Progenitor cell of endocrine pancreas (in vitro differentiated cells): ENCODE measurements around the gene SYTL3. TPM values are rescaled to one million over a fixed set of nuclear protein-coding genes. Genes with fewer than 3 reads are reported as not detected.

Source experiments
- DNase-seq: peaks from one replicate; pipeline ENCODE4 v3.0.0; 2021; ENCODE audit warnings: low spot score; ENCODE audit not compliant: unreplicated experiment
- H3K27ac Mint-ChIP-seq: 2 replicates; pipeline ENCODE4 v1.8.0; 2021; ENCODE audit warnings: mild to moderate bottlenecking, moderate library complexity, mixed read lengths
- H3K27me3 Mint-ChIP-seq: 2 replicates; pipeline ENCODE4 v1.8.0; 2021; ENCODE audit warnings: mixed read lengths
- H3K36me3 Mint-ChIP-seq: 2 replicates; pipeline ENCODE4 v1.8.0; 2022; ENCODE audit warnings: mixed read lengths; ENCODE audit not compliant: insufficient read depth
- H3K4me1 Mint-ChIP-seq: 2 replicates; pipeline ENCODE4 v1.8.0; 2021; ENCODE audit warnings: low read depth, mixed read lengths
- H3K4me3 Mint-ChIP-seq: 2 replicates; pipeline ENCODE4 v1.8.0; 2021; ENCODE audit warnings: low read depth, mild to moderate bottlenecking, moderate library complexity, mixed read lengths
- H3K9me3 Mint-ChIP-seq: 2 replicates; pipeline ENCODE4 v1.8.0; 2021; ENCODE audit warnings: low read depth, mixed read lengths
- total RNA-seq: library from RNA; stranded (reverse); gene quantifications from 2 replicates; pipeline ENCODE4 v1.2.1, GENCODE V29; 2021
- TF ChIP-seq, protein P1 (sequence below): fragments of 200-600 bp; sonication (generic); IDR thresholded peaks from one replicate; pipeline ENCODE4 v1.5.0; 2021; ENCODE audit warnings: antibody characterized with exemption, mild to moderate bottlenecking; ENCODE audit not compliant: unreplicated experiment

Gene SYTL3
- total RNA-seq, 1 donor from 2014 or later, result 2.1 TPM

DNA sequence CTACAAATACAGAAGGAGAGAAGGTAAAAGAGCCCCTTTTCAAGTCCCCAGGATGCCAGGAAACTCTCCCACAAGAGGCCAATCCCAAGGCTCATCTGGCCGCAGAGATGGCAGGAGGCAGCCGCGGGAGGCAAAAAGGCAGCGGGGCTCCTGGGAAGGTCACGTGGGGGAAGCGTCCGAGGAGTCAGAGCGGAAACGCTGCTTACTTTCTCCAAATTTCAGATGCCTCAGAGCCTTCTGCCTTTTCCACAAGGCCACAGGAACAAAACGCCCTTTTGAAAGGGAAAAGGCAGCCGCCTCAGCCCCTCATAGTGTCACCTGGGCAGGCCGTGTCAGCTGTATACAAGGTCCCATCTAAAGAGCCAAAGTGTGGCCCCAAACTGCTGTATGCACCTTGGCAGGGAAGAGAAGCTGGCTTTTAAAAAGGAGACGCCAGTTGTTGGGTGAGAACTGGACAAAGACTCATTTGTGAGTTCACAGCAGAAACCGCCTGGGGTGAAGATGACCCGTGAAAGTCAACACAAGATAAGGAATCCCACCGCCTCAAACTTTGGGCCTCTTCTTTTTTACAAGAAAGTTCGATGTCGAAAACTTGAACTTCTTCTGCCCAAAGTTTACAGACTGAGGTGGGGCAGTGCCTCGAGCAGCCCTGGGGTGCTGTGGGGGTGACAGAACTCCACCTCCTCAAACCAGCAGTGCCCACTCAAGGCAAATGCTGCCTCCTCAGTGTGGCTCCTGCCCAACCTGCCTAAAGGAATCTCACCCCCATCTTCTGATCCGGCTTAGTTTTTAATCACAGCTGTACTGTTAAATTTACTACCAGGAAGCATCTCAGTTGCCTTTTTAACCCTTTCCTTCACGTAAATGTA, 124.0 kb downstream of the SYTL3 start:
- DNase-seq, result no peak
- TF ChIP-seq, protein P1, sequence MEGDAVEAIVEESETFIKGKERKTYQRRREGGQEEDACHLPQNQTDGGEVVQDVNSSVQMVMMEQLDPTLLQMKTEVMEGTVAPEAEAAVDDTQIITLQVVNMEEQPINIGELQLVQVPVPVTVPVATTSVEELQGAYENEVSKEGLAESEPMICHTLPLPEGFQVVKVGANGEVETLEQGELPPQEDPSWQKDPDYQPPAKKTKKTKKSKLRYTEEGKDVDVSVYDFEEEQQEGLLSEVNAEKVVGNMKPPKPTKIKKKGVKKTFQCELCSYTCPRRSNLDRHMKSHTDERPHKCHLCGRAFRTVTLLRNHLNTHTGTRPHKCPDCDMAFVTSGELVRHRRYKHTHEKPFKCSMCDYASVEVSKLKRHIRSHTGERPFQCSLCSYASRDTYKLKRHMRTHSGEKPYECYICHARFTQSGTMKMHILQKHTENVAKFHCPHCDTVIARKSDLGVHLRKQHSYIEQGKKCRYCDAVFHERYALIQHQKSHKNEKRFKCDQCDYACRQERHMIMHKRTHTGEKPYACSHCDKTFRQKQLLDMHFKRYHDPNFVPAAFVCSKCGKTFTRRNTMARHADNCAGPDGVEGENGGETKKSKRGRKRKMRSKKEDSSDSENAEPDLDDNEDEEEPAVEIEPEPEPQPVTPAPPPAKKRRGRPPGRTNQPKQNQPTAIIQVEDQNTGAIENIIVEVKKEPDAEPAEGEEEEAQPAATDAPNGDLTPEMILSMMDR, result no peak
- H3K4me3 Mint-ChIP-seq, result no peak overlapping the region
- peak overlapping the region; percentile 82 for H3K27ac Mint-ChIP-seq
- H3K27me3 Mint-ChIP-seq, result no peaks in the 10 kb centered on the region
- H3K9me3 Mint-ChIP-seq, result no peaks in the 10 kb centered on the region
- H3K4me1 Mint-ChIP-seq, result peaks cover 15% of the 10 kb centered on the region
- H3K36me3 Mint-ChIP-seq, result peaks cover 65% of the 10 kb centered on the region

DNA sequence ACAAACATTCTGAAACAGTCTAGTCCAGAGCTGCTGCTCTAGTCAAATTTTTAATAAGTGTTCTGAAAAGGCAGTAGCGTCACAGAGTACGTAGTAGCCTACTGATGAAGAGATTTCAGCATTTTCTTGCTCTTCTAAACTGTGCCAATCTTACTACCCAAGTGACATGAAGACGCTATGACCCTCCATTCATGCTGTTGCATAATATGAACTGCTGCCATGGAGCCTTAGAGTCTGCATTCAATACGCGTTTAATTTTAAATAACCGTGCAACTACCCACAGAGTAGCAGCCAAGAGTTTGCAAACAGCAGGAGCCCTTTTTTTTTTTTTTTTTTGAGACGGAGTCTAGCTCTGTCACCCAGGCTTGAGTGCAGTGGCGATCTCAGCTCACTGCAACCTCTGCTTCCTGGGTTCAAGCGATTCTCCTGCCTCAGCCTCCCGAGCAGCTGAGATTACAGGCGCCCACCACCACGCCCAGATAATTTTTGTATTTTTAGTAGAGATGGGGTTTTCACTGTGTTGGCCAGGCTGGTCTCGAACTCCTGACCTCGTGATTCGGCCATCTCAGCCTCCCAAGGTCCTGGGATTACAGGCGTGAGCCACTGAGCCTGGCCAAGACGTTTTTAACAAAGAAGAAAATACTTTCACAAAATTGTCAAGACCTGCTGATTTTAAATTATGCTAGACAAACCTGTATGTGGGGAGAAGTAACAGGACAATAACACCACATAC, 125.0 kb downstream of the SYTL3 start:
- Mint-ChIP-seq H3K9me3 (no peaks in the 10 kb centered on the region), H3K27me3 (no peaks in the 10 kb centered on the region), H3K36me3 (peaks cover 62% of the 10 kb centered on the region), H3K4me1 (peaks cover 19% of the 10 kb centered on the region), H3K27ac (peak overlapping the region; percentile 82), H3K4me3 (no peak overlapping the region)
- TF ChIP-seq, protein P1, result no peak
- no peak for DNase-seq

DNA sequence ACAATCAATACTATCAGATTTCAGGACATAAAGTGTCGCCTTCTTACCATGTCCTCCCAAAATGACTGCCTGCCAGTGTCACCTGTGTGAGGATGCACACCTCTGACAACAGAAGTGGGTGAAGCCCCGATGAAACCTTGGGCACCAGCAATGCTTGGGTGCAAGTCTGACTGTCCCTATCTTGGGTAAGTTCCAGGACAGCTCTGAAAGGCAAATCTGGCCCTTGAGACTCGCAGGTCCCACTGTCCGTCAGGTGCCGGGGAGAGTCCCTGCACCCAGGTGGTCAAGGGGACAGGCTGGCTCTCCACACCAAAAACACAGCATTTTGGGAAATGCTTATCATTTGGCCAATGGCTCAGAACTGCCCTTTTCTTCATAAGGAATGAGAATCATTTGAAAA, 126.0 kb downstream of the SYTL3 start:
- Mint-ChIP-seq H3K27me3 (no peaks in the 10 kb centered on the region), H3K36me3 (peaks cover 57% of the 10 kb centered on the region), H3K27ac (no peak overlapping the region), H3K4me3 (no peak overlapping the region), H3K9me3 (no peaks in the 10 kb centered on the region), H3K4me1 (peaks cover 26% of the 10 kb centered on the region)
- DNase-seq, result no peak
- TF ChIP-seq, protein P1, result no peak

DNA sequence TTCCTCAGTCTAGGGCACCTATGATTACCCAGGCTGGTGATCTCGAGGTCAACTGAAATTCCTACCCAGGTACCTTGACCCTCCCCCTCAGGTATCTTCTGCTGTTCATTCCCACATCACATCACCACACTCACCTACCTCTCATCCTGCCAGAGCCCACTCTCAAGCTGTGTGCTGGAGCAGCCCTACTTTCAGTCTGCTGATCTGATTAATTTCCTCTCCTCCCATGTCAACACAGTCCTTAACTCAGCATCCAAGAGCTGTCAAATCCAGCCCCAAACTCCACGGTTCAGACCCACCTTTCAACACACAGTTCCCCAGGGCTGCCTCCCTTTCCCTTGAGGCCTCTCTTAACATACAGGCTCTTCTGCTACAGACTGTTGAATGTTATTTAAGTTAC, 126.9 kb downstream of the SYTL3 start:
- peaks cover 35% of the 10 kb centered on the region for H3K4me1 Mint-ChIP-seq
- no peak overlapping the region for H3K4me3 Mint-ChIP-seq
- TF ChIP-seq, protein P1, result no peak
- H3K27me3 Mint-ChIP-seq, result no peaks in the 10 kb centered on the region
- H3K9me3 Mint-ChIP-seq, result no peaks in the 10 kb centered on the region
- DNase-seq, result no peak
- peak overlapping the region; percentile 12 for H3K27ac Mint-ChIP-seq
- H3K36me3 Mint-ChIP-seq, result peaks cover 56% of the 10 kb centered on the region

DNA sequence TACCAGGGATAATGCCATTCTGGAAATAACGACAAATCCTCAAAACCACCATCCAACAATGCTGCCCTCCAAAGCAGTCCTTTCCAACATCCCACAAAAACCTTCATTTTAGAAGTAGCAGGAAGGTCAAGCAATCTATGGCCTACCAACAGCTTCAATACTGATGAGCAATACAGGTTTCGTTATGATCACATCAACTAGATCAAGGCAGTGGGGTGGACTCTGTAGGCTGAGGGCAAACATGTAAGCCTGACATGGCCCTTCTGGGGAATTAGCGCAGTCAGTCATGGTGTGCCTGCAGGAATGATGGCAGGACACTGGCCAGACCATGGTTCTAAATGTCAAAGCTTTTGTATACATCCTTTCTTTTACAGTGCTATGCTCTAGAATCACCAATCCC, 127.7 kb downstream of the SYTL3 start:
- H3K27me3 Mint-ChIP-seq, result no peaks in the 10 kb centered on the region
- H3K9me3 Mint-ChIP-seq, result no peaks in the 10 kb centered on the region
- no peak for DNase-seq
- TF ChIP-seq, protein P1, result no peak
- no peak overlapping the region for H3K4me3 Mint-ChIP-seq
- no peak overlapping the region for H3K27ac Mint-ChIP-seq
- peaks cover 56% of the 10 kb centered on the region for H3K36me3 Mint-ChIP-seq
- peaks cover 42% of the 10 kb centered on the region for H3K4me1 Mint-ChIP-seq
